ENCODE measurements around the gene TMEM183A.
"Not testable (repeated sequence)": the region's sequence is repeated elsewhere in the genome, so short reads cannot be mapped to it uniquely, and the experiment has no call there.

Gene TMEM183A

GRCh38 chr1:202987922-202988583 is 19.1 kb upstream of the TMEM183A start:
- no peak for DNase-seq

DNA sequence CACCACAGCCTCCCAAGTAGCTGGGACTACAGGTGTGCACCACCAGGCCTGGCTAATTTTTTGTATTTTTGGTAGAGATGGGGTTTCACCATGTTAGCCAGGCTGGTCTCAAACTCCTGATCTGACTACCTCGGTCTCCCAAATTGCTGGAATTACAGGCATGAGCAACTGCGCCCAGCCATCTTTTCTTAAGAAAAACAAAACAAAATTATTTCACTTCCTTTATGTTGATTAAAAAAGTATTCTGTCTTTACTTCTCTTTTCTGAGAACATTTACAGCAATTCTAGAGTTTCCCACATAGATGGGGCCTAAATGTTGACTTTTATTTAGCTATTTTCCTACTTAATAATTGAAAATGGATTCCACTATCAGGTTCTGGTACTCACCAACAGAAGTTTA is 17.3 kb upstream of the TMEM183A start:
- DNase-seq: no peak

GRCh38 chr1:202991112-202991511 is 16.1 kb upstream of the TMEM183A start:
- DNase-seq: no peak

DNA sequence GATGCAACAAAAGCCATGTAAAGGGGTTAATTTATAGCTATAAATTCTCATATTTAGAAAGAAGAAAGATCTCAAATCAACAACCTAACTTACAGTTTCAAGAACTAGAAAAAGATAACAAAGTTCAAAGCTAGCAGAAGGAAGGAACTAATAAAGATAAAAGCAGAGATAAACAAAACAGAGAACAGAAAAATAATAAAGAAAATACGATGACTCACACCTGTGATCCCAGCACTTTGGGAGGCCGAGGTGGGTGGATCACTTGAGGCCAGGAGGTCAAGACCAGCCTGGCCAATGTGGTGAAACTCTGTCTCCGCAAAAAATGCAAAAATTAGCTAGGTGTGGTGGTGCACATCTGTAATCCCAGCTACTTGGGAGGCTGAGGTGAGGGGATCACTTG is 12.4 kb upstream of the TMEM183A start:
- DNase-seq: no peak

DNA sequence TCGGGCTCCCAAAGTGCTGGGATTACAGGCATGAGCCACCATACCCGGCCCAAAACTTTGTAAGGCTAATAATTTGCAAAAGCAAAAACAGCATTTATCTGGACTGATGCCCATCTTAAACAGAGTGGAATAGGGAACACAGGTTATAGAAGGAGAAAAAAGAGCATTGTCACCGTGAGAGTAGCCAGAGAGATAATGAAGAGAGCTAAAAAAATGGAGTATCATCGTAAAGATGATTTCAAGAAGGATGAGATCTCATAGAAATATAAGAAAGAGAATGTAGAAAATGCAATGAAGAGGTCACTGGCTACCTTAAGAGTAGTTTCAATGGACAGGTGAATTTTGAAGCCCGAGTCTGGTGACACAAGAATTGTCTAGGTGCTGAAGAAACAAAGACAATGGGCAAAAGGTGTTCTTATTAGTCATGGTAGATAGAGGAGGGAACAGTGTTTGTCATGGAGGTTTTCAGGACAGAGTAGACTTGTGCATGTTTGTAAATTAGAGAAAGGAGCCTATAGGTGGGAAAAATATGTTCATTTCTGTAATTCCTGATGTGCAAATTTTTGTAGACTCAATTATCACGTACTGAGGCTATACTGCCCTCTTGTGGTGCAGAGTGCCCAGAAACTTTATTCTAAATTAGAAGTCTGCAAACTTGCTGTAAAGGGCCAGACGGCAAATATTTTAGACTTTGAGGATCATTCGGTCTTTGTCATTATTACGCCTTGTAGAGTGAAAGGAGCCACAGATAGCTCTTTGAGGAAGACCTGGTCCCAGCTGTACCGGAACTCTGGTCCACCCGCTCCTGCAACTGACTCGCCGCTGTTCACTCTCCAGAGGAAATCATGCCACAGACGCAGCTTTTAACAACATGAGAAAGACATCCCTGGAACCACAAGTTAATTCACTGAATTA is 8.1 kb upstream of the TMEM183A start:
- peak; percentile 46 for DNase-seq

- DNase-seq: no peak
Measured at GRCh38 chr1:203000217-203000944, 6.8 kb upstream of the TMEM183A start.

GRCh38 chr1:203001986-203002385 is 5.2 kb upstream of the TMEM183A start:
- no peak for DNase-seq

DNA sequence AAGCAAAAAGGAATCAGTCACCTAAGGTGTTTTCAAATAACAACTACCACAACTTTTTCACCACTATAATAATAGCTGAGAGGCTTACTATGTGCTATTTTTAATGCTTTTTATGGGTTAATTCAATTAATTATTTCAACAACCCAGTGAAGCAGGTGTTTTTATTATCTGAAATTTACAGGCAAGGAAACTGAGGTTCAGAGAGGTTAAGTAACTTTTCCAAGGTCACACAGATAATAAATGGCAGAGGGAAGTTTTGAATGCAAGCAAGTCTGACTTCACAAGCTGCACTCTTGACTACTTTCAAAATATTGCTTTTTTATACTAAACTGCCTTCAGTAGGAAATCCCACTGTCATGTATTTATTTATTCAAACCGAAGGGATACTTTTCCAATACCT is 4.2 kb upstream of the TMEM183A start:
- no peak for DNase-seq

GRCh38 chr1:203005395-203006142 is 1.6 kb upstream of the TMEM183A start:
- not testable (repeated sequence) for DNase-seq

DNA sequence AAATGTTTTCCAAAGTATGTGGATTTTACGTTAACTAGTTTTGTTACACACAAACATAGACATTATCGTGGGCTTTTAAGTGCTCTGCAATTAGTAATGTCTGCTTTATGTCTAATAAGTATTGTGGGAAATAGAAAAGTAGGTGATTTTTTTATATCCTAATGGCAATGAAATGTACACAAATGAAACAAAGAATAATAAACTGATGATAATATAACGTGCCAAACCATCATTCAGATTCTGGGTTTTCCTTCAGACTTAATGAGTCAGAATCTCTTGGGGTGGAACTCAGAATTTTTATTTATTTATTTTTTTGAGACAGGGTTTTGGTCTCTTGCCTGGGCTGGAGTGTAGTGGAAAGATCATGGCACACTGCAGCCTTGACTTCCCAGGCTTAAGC is 2.0 kb downstream of the TMEM183A start:
- DNase-seq: no peak

DNA sequence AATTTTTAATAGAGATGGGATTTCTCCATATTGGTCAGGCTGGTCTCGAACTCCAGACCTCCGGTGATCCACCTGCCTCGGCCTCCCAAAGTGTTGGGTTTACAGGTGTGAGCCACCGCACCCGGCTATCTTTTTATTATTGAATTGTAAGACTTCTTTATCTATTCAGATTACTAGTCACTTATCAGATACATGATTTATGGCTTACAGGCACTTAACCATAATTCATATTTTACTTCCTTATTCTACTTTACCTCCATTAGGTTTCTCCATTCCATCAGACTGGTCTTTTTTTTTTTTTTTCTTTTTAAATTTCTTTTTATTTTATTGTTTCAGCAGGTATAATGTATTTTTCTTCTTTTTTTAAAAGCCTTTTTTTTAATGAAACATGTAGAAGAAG is 4.4 kb downstream of the TMEM183A start:
- no peak for DNase-seq

GRCh38 chr1:203017061-203017460 is 9.9 kb downstream of the TMEM183A start:
- no peak for DNase-seq

GRCh38 chr1:203017692-203018091 is 10.5 kb downstream of the TMEM183A start:
- no peak for DNase-seq

- not testable (repeated sequence) for DNase-seq
Measured at GRCh38 chr1:203022855-203023254, 15.7 kb downstream of the TMEM183A start.

DNA sequence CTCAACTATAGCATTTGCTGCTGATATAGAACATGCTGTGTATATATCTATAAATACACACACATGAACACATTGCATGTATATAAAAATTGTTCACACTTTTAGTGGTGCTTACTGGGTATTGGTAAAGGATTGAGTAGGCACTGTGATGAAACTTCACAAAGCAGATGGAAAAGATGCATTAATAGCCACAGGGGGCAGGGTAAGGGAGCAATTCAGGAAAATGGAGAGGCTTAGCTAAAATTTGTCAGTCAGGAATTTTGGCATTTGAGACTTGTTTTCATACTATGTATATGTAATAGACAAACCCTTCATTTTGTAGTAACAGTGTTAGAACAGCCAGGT is 18.5 kb downstream of the TMEM183A start:
- no peak for DNase-seq

- DNase-seq: peak; percentile 86
Measured at GRCh38 chr1:203026031-203026665, 19.0 kb downstream of the TMEM183A start, which contains the start of gene PPFIA4. Gene PPFIA4 (plus strand): TSS chr1:203026491. CDS start chr1:203039009, 12,518 bp downstream.

- DNase-seq: no peak
Measured at GRCh38 chr1:203026666-203027663, 19.8 kb downstream of the TMEM183A start.

GRCh38 chr1:203028067-203028783 is 21.1 kb downstream of the TMEM183A start:
- DNase-seq: peak; percentile 26

DNA sequence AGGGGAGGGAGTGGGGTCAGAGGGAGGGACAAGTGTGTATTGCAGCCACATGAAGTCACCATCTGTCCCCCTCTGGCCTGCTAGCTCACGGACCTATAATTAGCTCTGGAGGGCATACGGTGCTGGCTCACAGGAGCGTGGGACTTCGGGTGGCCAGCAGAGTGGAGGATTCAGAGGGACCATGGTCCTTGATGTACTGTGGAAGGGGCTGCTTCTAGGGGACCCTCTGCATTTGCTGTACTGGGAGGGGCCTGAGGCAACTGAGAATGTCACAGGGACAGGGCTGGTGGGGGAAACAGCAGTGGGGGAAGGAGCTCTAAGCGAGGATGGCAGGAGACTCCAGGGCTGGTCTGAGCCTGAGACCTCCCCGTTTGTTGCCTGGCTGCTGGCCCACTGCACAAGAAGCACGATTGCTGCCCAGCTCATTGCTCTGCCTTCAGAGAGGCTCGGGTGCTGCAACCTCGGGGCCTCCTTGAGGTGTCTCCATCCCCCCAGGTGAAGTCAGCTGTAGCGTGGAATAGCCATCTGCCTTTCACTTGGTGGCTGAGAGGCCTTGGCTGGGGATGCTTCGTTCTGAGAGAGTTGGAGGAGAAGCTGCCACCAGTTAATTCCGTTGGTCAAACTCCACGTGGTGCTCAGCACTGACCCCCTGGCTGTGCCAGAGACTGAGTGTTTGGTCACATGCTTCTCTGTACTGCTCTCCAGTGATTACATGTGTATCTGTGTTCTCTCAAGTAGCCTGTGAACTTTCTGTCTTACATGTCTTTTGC is 21.8 kb downstream of the TMEM183A start:
- DNase-seq: no peak
